Thoracic aorta (tissue), 2 donors: ENCODE results near the gene HCN3. TPM values are rescaled to one million over a fixed set of nuclear protein-coding genes. Genes with fewer than 3 reads are reported as not detected.

Experiments used
- ATAC-seq: fragments of 150-250 bp; one replicate; pipeline ENCODE4 v1.8.0; 2017; ENCODE audit warnings: low read depth; ENCODE audit not compliant: insufficient number of reproducible peaks, low FRiP score
- DNase-seq: peaks from one replicate; pipeline ENCODE4 v3.0.0-alpha.2; 2020; ENCODE audit warnings: low spot score
- H3K27ac ChIP-seq, 2 donors: fragments of 200-600 bp; sonication (generic); 1 replicate in 1 of 2; 2 replicates in 1 of 2; pipeline ENCODE4 v1.5.1; 2016; ENCODE audit warnings: mild to moderate bottlenecking in 2 of 2, moderate library complexity in 2 of 2
- H3K27me3 ChIP-seq: fragments of 200-600 bp; sonication (generic); replicated peaks from 2 replicates; pipeline ENCODE4 v1.6.0; 2016; ENCODE audit warnings: mild to moderate bottlenecking; ENCODE audit not compliant: insufficient read depth
- H3K36me3 ChIP-seq: fragments of 200-600 bp; sonication (generic); one replicate; pipeline ENCODE4 v1.5.1; 2016
- H3K4me1 ChIP-seq, 2 donors: fragments of 200-600 bp; sonication (generic); 1 replicate in 1 of 2; 2 replicates in 1 of 2; pipeline versions ENCODE4 v1.5.1 to v1.6.0; 2016; ENCODE audit warnings: low read depth in 2 of 2, mild to moderate bottlenecking in 1 of 2; ENCODE audit not compliant: control insufficient read depth in 1 of 2
- H3K4me3 ChIP-seq: fragments of 200-600 bp; sonication (generic); 2 replicates; pipeline ENCODE4 v1.5.1; 2016; ENCODE audit warnings: mild to moderate bottlenecking
- H3K9me3 ChIP-seq: fragments of 200-600 bp; sonication (generic); 2 replicates; pipeline ENCODE4 v1.5.1; 2016
- total RNA-seq, 2 donors: library from RNA; depleted of rRNA; stranded (reverse); fragments of >200 nt; gene quantifications; one replicate each; pipeline versions ENCODE4 v1.1.0 to v1.2.3, GENCODE V29; 2016
- TF ChIP-seq, protein P1 (sequence below): fragments of 200-600 bp; sonication (generic); IDR thresholded peaks from one replicate; pipeline ENCODE4 v1.5.1; 2019; ENCODE audit warnings: antibody characterized with exemption

Gene HCN3
- total RNA-seq, 2 donors from 2014 or later, result 0.92 to 1.9 TPM

GRCh38 chr1:155278689-155279160, 1.5 kb downstream of the HCN3 start:
- H3K4me3 ChIP-seq, result no peak overlapping the region
- peaks cover 11 to 18% of the 10 kb centered on the region in 2 donors for H3K4me1 ChIP-seq
- no peaks in the 10 kb centered on the region for H3K36me3 ChIP-seq
- DNase-seq (no peak), ATAC-seq (no peak)
- TF ChIP-seq, protein P1, sequence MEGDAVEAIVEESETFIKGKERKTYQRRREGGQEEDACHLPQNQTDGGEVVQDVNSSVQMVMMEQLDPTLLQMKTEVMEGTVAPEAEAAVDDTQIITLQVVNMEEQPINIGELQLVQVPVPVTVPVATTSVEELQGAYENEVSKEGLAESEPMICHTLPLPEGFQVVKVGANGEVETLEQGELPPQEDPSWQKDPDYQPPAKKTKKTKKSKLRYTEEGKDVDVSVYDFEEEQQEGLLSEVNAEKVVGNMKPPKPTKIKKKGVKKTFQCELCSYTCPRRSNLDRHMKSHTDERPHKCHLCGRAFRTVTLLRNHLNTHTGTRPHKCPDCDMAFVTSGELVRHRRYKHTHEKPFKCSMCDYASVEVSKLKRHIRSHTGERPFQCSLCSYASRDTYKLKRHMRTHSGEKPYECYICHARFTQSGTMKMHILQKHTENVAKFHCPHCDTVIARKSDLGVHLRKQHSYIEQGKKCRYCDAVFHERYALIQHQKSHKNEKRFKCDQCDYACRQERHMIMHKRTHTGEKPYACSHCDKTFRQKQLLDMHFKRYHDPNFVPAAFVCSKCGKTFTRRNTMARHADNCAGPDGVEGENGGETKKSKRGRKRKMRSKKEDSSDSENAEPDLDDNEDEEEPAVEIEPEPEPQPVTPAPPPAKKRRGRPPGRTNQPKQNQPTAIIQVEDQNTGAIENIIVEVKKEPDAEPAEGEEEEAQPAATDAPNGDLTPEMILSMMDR, result no peak
- H3K27me3 ChIP-seq, result no peaks in the 10 kb centered on the region
- no peak overlapping the region for H3K27ac ChIP-seq
- no peaks in the 10 kb centered on the region for H3K9me3 ChIP-seq

DNA sequence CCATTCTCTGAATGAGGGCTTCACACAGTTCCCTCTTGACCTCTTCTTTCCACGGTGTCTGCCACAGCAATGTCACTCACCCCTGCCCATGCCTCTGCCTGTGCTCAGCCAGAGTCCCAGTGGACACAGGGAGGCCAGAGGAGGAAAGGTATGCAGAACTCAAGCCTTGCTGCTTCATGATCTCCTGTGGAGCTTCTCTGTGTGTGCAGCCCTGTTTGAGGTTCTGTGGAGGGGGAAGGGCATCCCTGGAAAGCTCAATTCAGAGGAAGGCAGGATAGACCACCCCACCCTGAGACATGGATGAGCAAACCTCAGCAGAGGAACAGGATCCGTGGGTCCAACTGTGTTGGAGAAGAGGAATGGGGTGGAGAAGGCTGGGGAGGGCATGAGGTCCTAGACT, 2.0 kb downstream of the HCN3 start:
- TF ChIP-seq, protein P1, result no peak
- Histone ChIP-seq H3K4me1 (peaks cover 11 to 14% of the 10 kb centered on the region in 2 donors), H3K27ac (no peak overlapping the region), H3K9me3 (no peaks in the 10 kb centered on the region), H3K4me3 (no peak overlapping the region), H3K27me3 (no peaks in the 10 kb centered on the region), H3K36me3 (no peaks in the 10 kb centered on the region)
- ATAC-seq, result no peak
- no peak for DNase-seq

DNA sequence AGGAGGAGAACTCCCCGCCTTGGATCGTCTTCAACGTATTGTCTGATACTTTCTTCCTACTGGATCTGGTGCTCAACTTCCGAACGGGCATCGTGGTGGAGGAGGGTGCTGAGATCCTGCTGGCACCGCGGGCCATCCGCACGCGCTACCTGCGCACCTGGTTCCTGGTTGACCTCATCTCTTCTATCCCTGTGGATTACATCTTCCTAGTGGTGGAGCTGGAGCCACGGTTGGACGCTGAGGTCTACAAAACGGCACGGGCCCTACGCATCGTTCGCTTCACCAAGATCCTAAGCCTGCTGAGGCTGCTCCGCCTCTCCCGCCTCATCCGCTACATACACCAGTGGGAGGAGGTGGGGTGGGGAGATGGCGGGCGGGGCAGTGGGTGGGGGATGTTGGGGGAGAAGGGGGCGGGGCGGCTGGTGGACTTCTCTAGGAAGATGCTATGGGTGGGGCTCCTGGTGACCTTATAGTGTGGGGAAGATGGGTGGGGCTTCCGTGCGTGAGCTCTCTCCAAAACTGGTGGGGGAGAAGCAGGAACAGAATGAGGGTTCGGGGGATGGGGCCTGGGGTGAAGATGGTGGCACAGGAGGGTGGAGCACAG, 5.3 kb downstream of the HCN3 start:
- Histone ChIP-seq H3K27me3 (no peaks in the 10 kb centered on the region), H3K4me3 (no peak overlapping the region), H3K9me3 (no peaks in the 10 kb centered on the region), H3K4me1 (peaks cover 6 to 9% of the 10 kb centered on the region in 2 donors), H3K27ac (no peak overlapping the region), H3K36me3 (no peaks in the 10 kb centered on the region)
- ATAC-seq (no peak), DNase-seq (no peak)
- TF ChIP-seq, protein P1, result no peak

DNA sequence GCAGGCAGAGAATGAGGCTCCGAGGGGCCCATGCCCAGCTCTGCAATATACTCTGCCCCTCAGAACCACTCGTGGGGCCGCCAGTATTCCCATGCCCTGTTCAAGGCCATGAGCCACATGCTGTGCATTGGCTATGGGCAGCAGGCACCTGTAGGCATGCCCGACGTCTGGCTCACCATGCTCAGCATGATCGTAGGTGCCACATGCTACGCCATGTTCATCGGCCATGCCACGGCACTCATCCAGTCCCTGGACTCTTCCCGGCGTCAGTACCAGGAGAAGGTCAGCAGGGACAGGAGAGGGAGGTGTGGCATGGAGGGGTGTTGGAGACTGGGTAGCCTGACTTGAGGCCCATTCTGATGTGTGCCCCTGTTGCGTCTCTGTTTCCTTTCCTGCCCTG, 7.2 kb downstream of the HCN3 start:
- H3K27ac ChIP-seq, result no peak overlapping the region
- no peak overlapping the region for H3K4me3 ChIP-seq
- no peaks in the 10 kb centered on the region for H3K4me1 ChIP-seq
- H3K27me3 ChIP-seq, result no peaks in the 10 kb centered on the region
- TF ChIP-seq, protein P1, result no peak
- ATAC-seq, result no peak
- H3K9me3 ChIP-seq, result no peaks in the 10 kb centered on the region
- H3K36me3 ChIP-seq, result no peaks in the 10 kb centered on the region
- no peak for DNase-seq

DNA sequence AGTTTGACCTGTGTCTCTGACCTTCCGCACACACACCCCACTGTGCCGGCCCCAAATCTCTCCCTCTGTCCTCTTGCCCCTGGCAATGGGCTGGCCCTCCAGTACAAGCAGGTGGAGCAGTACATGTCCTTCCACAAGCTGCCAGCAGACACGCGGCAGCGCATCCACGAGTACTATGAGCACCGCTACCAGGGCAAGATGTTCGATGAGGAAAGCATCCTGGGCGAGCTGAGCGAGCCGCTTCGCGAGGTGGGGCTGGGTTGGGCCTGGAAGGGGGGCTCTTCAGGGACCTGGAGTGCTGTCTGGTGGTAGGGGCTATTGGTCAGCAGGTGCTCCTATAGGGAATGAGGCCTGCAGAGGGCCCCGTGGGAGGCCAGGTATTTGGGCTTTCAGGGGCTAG, 7.8 kb downstream of the HCN3 start:
- Histone ChIP-seq H3K27ac (no peak overlapping the region), H3K4me3 (no peak overlapping the region), H3K27me3 (no peaks in the 10 kb centered on the region), H3K9me3 (no peaks in the 10 kb centered on the region), H3K36me3 (no peaks in the 10 kb centered on the region), H3K4me1 (no peaks in the 10 kb centered on the region)
- TF ChIP-seq, protein P1, result no peak
- DNase-seq, result no peak
- ATAC-seq, result no peak
